HG02885 (cell line): Measurements from ENCODE around the gene DAAM2.

Source experiments
- ATAC-seq: cut with Tn5 transposase; IDR thresholded peaks from one replicate; pipeline ENCODE4 v1.9.1; 2021; ENCODE audit warnings: mild to moderate bottlenecking; ENCODE audit not compliant: unreplicated experiment, poor library complexity

Gene DAAM2

GRCh38 chr6:39880594-39880993 is 88.4 kb downstream of the DAAM2 start:
- no peak for ATAC-seq

GRCh38 chr6:39881851-39882530 is 89.8 kb downstream of the DAAM2 start:
- ATAC-seq: no peak

- no peak for ATAC-seq
Observed at GRCh38 chr6:39882531-39882899, 90.3 kb downstream of the DAAM2 start.

- ATAC-seq: no peak
Observed at GRCh38 chr6:39884696-39885095, 92.5 kb downstream of the DAAM2 start.

GRCh38 chr6:39885691-39886090 is 93.5 kb downstream of the DAAM2 start:
- ATAC-seq: no peak

- ATAC-seq: no peak
Observed at GRCh38 chr6:39886871-39887270, 94.7 kb downstream of the DAAM2 start.

- no peak for ATAC-seq
Observed at GRCh38 chr6:39887692-39888450, 95.7 kb downstream of the DAAM2 start.

GRCh38 chr6:39889229-39889628 is 97.1 kb downstream of the DAAM2 start:
- ATAC-seq: no peak

GRCh38 chr6:39891353-39891752 is 99.2 kb downstream of the DAAM2 start:
- no peak for ATAC-seq

- ATAC-seq: no peak
Observed at GRCh38 chr6:39891976-39892375, 99.8 kb downstream of the DAAM2 start.

- no peak for ATAC-seq
Observed at GRCh38 chr6:39892490-39893129, 100.4 kb downstream of the DAAM2 start.

GRCh38 chr6:39893286-39893685 is 101.1 kb downstream of the DAAM2 start:
- ATAC-seq: no peak

GRCh38 chr6:39896701-39897100 is 104.5 kb downstream of the DAAM2 start:
- ATAC-seq: no peak

GRCh38 chr6:39897698-39898097 is 105.5 kb downstream of the DAAM2 start:
- ATAC-seq: no peak

GRCh38 chr6:39898625-39899024 is 106.4 kb downstream of the DAAM2 start:
- ATAC-seq: no peak

- no peak for ATAC-seq
Observed at GRCh38 chr6:39899554-39900295, 107.5 kb downstream of the DAAM2 start.

- no peak for ATAC-seq
Observed at GRCh38 chr6:39901116-39901655, 109.0 kb downstream of the DAAM2 start.

GRCh38 chr6:39901670-39902069 is 109.5 kb downstream of the DAAM2 start:
- no peak for ATAC-seq

GRCh38 chr6:39902136-39902535 is 110.0 kb downstream of the DAAM2 start:
- no peak for ATAC-seq

- ATAC-seq: no peak
Observed at GRCh38 chr6:39902786-39903465, 110.8 kb downstream of the DAAM2 start.
